ENCODE results near the gene CMC4.

GRCh38 chrX:155112171-155112570 lies 41.2 kb upstream of the CMC4 start:
- no peak for TF ChIP-seq POLR2AphosphoS5 (IDR thresholded peaks at IDR 0.05; ENCODE audit: low read depth, low read length)
- no peak for TF ChIP-seq TAF1 (IDR thresholded peaks at IDR 0.05; ENCODE audit: borderline replicate concordance, low read depth, low read length)

Data from GM12892 (cell line).